Endothelial cell (in vitro differentiated cells): ENCODE results near the gene UPK3BL2. TPM values are rescaled to one million over a fixed set of nuclear protein-coding genes. Genes with fewer than 3 reads are reported as not detected.
"Not testable (repeated sequence)": the region's sequence is repeated elsewhere in the genome, so short reads cannot be mapped to it uniquely, and the experiment has no call there.

ENCODE experiments used
- DNase-seq: peaks from one replicate; pipeline ENCODE4 v3.0.0; 2021; ENCODE audit warnings: low spot score
- H3K27ac Mint-ChIP-seq: one replicate; pipeline ENCODE4 v1.8.0; 2021; ENCODE audit warnings: mixed read lengths, inconsistent platforms; ENCODE audit not compliant: unreplicated experiment
- H3K27me3 Mint-ChIP-seq: one replicate; pipeline ENCODE4 v1.8.0; 2021; ENCODE audit warnings: mild to moderate bottlenecking, moderate library complexity, mixed read lengths, inconsistent platforms; ENCODE audit not compliant: unreplicated experiment
- H3K36me3 Mint-ChIP-seq: one replicate; pipeline ENCODE4 v1.8.0; 2021; ENCODE audit warnings: mild to moderate bottlenecking, low read depth, mixed read lengths, inconsistent platforms; ENCODE audit not compliant: unreplicated experiment
- H3K4me1 Mint-ChIP-seq: one replicate; pipeline ENCODE4 v1.8.0; 2021; ENCODE audit warnings: mild to moderate bottlenecking, mixed read lengths, inconsistent platforms; ENCODE audit not compliant: unreplicated experiment
- H3K4me3 Mint-ChIP-seq: one replicate; pipeline ENCODE4 v1.8.0; 2021; ENCODE audit warnings: mild to moderate bottlenecking, mixed read lengths, inconsistent platforms; ENCODE audit not compliant: unreplicated experiment
- H3K9me3 Mint-ChIP-seq: one replicate; pipeline ENCODE4 v1.8.0; 2021; ENCODE audit warnings: mixed read lengths, inconsistent platforms; ENCODE audit not compliant: unreplicated experiment
- long read RNA-seq: library from polyadenylated mRNA; unstranded; transcript quantifications from one replicate; pipeline ENCODE4 v2.0.0, GENCODE V29; 2020; ENCODE audit not compliant: unreplicated experiment
- total RNA-seq: library from RNA; stranded (reverse); fragmentation: NEBNext Ultra II Directional; extraction: Animal tissue kit (Norgen Biotek cat#: 25700); gene quantifications from one replicate; pipeline ENCODE4 v1.2.1, GENCODE V29; 2021; ENCODE audit not compliant: unreplicated experiment

The UPK3BL2 gene
- total RNA-seq = 9.3 TPM
- long read RNA-seq = 0 reads

GRCh38 chr7:102543596-102543995 lies at the start of gene UPK3BL2:
Gene UPK3BL2, minus strand, starts transcription at chr7:102543696. Its CDS starts 60 bp downstream, at chr7:102543636.
- H3K4me1 Mint-ChIP-seq, H3K27me3 Mint-ChIP-seq, H3K9me3 Mint-ChIP-seq: not testable (repeated sequence)

GRCh38 chr7:102592477-102593019 lies 49.1 kb upstream of the UPK3BL2 start:
- not testable (repeated sequence) for H3K27me3 Mint-ChIP-seq, H3K4me3 Mint-ChIP-seq, H3K36me3 Mint-ChIP-seq, H3K4me1 Mint-ChIP-seq, H3K9me3 Mint-ChIP-seq, DNase-seq, H3K27ac Mint-ChIP-seq

More at GRCh38 chr7:102543596-102543995, at the start of gene UPK3BL2:
- H3K36me3 Mint-ChIP-seq, H3K27ac Mint-ChIP-seq, H3K4me3 Mint-ChIP-seq, DNase-seq: not testable (repeated sequence)

- H3K4me3 Mint-ChIP-seq, H3K27me3 Mint-ChIP-seq, DNase-seq, H3K36me3 Mint-ChIP-seq, H3K4me1 Mint-ChIP-seq, H3K9me3 Mint-ChIP-seq, H3K27ac Mint-ChIP-seq: not testable (repeated sequence)
Observed at GRCh38 chr7:102589857-102590256, 46.4 kb upstream of the UPK3BL2 start.

- not testable (repeated sequence) for H3K4me3 Mint-ChIP-seq, H3K36me3 Mint-ChIP-seq, H3K27ac Mint-ChIP-seq, H3K9me3 Mint-ChIP-seq, DNase-seq, H3K27me3 Mint-ChIP-seq, H3K4me1 Mint-ChIP-seq
Observed at GRCh38 chr7:102583495-102583894, 40.0 kb upstream of the UPK3BL2 start.

GRCh38 chr7:102581722-102582121 lies 38.2 kb upstream of the UPK3BL2 start:
- not testable (repeated sequence) for DNase-seq, H3K27ac Mint-ChIP-seq, H3K36me3 Mint-ChIP-seq, H3K27me3 Mint-ChIP-seq, H3K9me3 Mint-ChIP-seq, H3K4me3 Mint-ChIP-seq, H3K4me1 Mint-ChIP-seq

GRCh38 chr7:102578486-102578885 lies 35.0 kb upstream of the UPK3BL2 start:
- H3K4me3 Mint-ChIP-seq, DNase-seq, H3K4me1 Mint-ChIP-seq, H3K9me3 Mint-ChIP-seq, H3K27ac Mint-ChIP-seq, H3K27me3 Mint-ChIP-seq, H3K36me3 Mint-ChIP-seq: not testable (repeated sequence)

- H3K4me3 Mint-ChIP-seq, H3K9me3 Mint-ChIP-seq, DNase-seq, H3K36me3 Mint-ChIP-seq, H3K27me3 Mint-ChIP-seq, H3K4me1 Mint-ChIP-seq, H3K27ac Mint-ChIP-seq: not testable (repeated sequence)
Observed at GRCh38 chr7:102577315-102578240, 34.1 kb upstream of the UPK3BL2 start.

GRCh38 chr7:102576363-102576762 lies 32.9 kb upstream of the UPK3BL2 start:
- DNase-seq, H3K4me3 Mint-ChIP-seq, H3K27me3 Mint-ChIP-seq, H3K27ac Mint-ChIP-seq, H3K4me1 Mint-ChIP-seq, H3K9me3 Mint-ChIP-seq, H3K36me3 Mint-ChIP-seq: not testable (repeated sequence)

GRCh38 chr7:102574607-102575006 lies 31.1 kb upstream of the UPK3BL2 start:
- not testable (repeated sequence) for H3K4me3 Mint-ChIP-seq, H3K27ac Mint-ChIP-seq, H3K4me1 Mint-ChIP-seq, H3K36me3 Mint-ChIP-seq, H3K9me3 Mint-ChIP-seq, DNase-seq, H3K27me3 Mint-ChIP-seq
